Pancreas (tissue), 10 donors: ENCODE data around the gene MBOAT2. TPM values are rescaled to one million over a fixed set of nuclear protein-coding genes. Genes with fewer than 3 reads are reported as not detected.

Source experiments
- ATAC-seq, 4 donors: fragments of 200-7000 bp; cut with Tn5 transposase; one replicate each; pipeline versions ENCODE4 v1.8.0 to v1.9.1; 2020; ENCODE audit warnings: mild to moderate bottlenecking in 4 of 4, moderate library complexity in 4 of 4
- DNase-seq, 6 donors: peaks; one replicate each; pipeline ENCODE4 v3.0.0-alpha.2; 2020
- FAIRE-seq: peaks from 2 replicates; lab custom pipeline; 2012; peaks lifted over from hg19 to GRCh38; lab: Jason Lieb, UNC
- H3K27ac ChIP-seq, 4 donors: fragments of 200-600 bp; sonication (generic); 1 replicate in 3 of 4; 2 replicates in 1 of 4; pipeline versions ENCODE4 v1.5.0 to v1.8.0; 2020
- H3K27me3 ChIP-seq, 4 donors: fragments of 200-600 bp; one replicate each; pipeline ENCODE4 v1.8.0; 2021
- H3K36me3 ChIP-seq, 3 donors: fragments of 200-600 bp; sonication (generic) in 1 of 3; one replicate each; pipeline versions ENCODE4 v1.5.0 to v1.8.0; 2020 to 2021
- H3K4me1 ChIP-seq, 3 donors: fragments of 200-600 bp; one replicate each; pipeline ENCODE4 v1.8.0; 2021
- H3K4me3 ChIP-seq, 4 donors: fragments of 200-600 bp; sonication (generic) in 2 of 4; one replicate each; pipeline versions ENCODE4 v1.5.0 to v1.8.0; 2020 to 2021
- H3K9me3 ChIP-seq, 4 donors: fragments of 200-600 bp; one replicate each; pipeline ENCODE4 v1.8.0; 2021
- WGBS, 2 donors: extraction: QIAGEN DNeasy Blood & Tissue Kit; methylation state at CpG; one replicate each; pipeline ENCODE4 v1.1.7; 2013; 5-methylcytosine and 5-hydroxymethylcytosine counted together
- intact Hi-C, 3 donors: fragments of 100-400 bp; cut with DNase I; formaldehyde crosslinking; loops; one replicate each; pipeline versions ENCODE4 v1.11.1 to v1.14.2; 2022
- polyA plus RNA-seq, 2 donors: library from polyadenylated mRNA; stranded (reverse); fragments of 200-250 nt; gene quantifications; one replicate each; pipeline ENCODE4 v1.2.3, GENCODE V29; 2013
- total RNA-seq, 6 donors: library from RNA; stranded (reverse); fragmentation: NEBNext Ultra II Directional in 4 of 6; extraction: Animal tissue kit (Norgen Biotek cat#: 25700) in 4 of 6; gene quantifications; one replicate each; pipeline versions ENCODE4 v1.2.1 to v1.2.4, GENCODE V29; 2021 to 2023
- TF ChIP-seq, protein P1 (sequence below), 4 donors: fragments of 200-600 bp; sonication (generic) in 3 of 4; IDR thresholded peaks; one replicate each; pipeline versions ENCODE4 v1.5.0 to v1.8.0; 2021; ENCODE audit warnings: antibody characterized with exemption in 4 of 4
- donor health status: healthy with polysubstance abuse.
- donor health status: DM: no; HTN: no; CAD: no; lungs with moderate emphysema.
- donor health status: DM: no; HTN: no; CAD: no.
- donor health status: control.
- donor health status: control.
- donor health status: Bipolar disorder and iron deficiency.
- donor health status: DM: yes; HTN: yes; CAD: no.
- donor health status: DM: no; HTN: no; CAD: no.
- donor health status: DM: no; HTN: no; CAD: no.
- donor health status: DM: yes; HTN: yes; CAD: no.

The MBOAT2 gene
- total and polyA plus RNA-seq, 8 donors: 1.2 to 5.7 (median 2.5) TPM

DNA sequence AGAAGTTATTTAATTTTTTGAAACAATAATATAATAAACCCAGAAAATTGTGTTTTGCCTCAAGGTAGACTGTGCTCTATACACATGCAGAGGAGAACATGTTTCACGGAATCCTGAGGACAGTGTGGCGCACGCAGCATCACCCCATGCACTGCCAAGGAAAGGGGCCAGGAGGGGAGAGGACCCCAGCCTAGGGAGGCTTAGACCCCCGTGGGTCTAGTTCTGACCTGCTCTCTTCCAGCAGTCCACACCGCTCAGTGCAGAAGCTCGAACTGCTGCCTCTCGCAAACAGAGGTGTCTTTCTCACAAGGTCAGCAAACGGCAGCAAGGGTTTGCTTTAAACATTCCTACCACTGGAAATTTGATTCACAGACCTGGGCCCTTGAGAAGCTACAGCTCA is 114.5 kb downstream of the MBOAT2 start:
- ATAC-seq: no peak
- Histone ChIP-seq H3K4me3 (no peak overlapping the region), H3K9me3 (no peaks in the 10 kb centered on the region), H3K27me3 (no peaks in the 10 kb centered on the region), H3K4me1 (no peaks in the 10 kb centered on the region), H3K36me3 (no peaks in the 10 kb centered on the region), H3K27ac (no peak overlapping the region)
- intact Hi-C loops: no loop called here
- TF ChIP-seq, protein P1, sequence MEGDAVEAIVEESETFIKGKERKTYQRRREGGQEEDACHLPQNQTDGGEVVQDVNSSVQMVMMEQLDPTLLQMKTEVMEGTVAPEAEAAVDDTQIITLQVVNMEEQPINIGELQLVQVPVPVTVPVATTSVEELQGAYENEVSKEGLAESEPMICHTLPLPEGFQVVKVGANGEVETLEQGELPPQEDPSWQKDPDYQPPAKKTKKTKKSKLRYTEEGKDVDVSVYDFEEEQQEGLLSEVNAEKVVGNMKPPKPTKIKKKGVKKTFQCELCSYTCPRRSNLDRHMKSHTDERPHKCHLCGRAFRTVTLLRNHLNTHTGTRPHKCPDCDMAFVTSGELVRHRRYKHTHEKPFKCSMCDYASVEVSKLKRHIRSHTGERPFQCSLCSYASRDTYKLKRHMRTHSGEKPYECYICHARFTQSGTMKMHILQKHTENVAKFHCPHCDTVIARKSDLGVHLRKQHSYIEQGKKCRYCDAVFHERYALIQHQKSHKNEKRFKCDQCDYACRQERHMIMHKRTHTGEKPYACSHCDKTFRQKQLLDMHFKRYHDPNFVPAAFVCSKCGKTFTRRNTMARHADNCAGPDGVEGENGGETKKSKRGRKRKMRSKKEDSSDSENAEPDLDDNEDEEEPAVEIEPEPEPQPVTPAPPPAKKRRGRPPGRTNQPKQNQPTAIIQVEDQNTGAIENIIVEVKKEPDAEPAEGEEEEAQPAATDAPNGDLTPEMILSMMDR (IDR thresholded peaks at IDR 0.05): no peak
- 77 to 86% methylated on average over 8 of the region's 8 CpGs for WGBS, 2 donors
- no peak for FAIRE-seq
- no peak for DNase-seq

DNA sequence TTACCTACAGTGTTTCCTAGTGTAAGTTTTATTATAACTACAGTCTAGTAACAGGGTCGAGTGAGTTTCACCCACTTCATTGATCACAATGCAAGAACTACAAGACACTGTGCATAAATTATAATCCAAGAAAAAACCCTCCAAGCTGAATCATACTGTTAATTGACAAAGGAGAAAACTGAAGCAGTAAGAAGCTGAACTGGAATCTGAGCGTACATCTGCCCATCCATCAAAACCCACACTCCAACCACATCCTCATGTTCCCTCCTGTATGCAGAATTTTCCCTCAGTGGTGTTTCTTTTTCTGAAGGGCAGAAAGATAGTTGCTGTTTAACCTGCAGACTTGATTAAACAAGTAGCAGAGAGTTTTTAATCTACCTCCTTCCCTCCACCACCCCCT is 116.6 kb downstream of the MBOAT2 start:
- Histone ChIP-seq H3K4me3 (no peak overlapping the region), H3K36me3 (no peaks in the 10 kb centered on the region)
- FAIRE-seq: no peak

DNA sequence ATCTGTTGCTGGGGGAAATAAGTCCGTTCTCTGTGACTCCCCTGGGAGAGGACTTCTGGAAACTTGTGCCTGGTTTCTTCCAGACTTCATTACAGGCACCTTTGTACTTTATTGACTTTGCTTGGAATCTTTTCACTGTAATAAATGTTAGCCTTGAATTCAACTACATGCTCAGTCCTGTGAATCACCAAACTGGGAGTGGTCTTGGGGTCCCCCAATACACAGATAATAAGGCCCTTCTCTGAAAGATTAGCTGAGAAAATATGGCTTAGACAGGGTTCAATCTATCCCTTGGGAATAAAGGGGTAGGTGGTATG is 117.3 kb downstream of the MBOAT2 start:
- WGBS, 2 donors: 62 to 66% methylated on average over 1 of the region's 1 CpG
- intact Hi-C loops: no loop called here
- no peak for ATAC-seq
- no peak for DNase-seq
- no peak overlapping the region for H3K4me3 ChIP-seq
- TF ChIP-seq, protein P1 (IDR thresholded peaks at IDR 0.05): no peak
- H3K27me3 ChIP-seq: no peaks in the 10 kb centered on the region
- no peaks in the 10 kb centered on the region for H3K4me1 ChIP-seq
- FAIRE-seq: no peak
- no peaks in the 10 kb centered on the region for H3K9me3 ChIP-seq
- no peaks in the 10 kb centered on the region for H3K36me3 ChIP-seq
- H3K27ac ChIP-seq: no peak overlapping the region

More for the DNA sequence above, 116.6 kb downstream of the MBOAT2 start:
- 77% methylated on average over 2 of the region's 2 CpGs for WGBS, 2 donors
- no peak for ATAC-seq
- Histone ChIP-seq H3K27ac (no peak overlapping the region), H3K4me1 (no peaks in the 10 kb centered on the region), H3K27me3 (no peaks in the 10 kb centered on the region), H3K9me3 (no peaks in the 10 kb centered on the region)
- DNase-seq: no peak
- TF ChIP-seq, protein P1 (IDR thresholded peaks at IDR 0.05): no peak
- intact Hi-C loops: no loop called here

DNA sequence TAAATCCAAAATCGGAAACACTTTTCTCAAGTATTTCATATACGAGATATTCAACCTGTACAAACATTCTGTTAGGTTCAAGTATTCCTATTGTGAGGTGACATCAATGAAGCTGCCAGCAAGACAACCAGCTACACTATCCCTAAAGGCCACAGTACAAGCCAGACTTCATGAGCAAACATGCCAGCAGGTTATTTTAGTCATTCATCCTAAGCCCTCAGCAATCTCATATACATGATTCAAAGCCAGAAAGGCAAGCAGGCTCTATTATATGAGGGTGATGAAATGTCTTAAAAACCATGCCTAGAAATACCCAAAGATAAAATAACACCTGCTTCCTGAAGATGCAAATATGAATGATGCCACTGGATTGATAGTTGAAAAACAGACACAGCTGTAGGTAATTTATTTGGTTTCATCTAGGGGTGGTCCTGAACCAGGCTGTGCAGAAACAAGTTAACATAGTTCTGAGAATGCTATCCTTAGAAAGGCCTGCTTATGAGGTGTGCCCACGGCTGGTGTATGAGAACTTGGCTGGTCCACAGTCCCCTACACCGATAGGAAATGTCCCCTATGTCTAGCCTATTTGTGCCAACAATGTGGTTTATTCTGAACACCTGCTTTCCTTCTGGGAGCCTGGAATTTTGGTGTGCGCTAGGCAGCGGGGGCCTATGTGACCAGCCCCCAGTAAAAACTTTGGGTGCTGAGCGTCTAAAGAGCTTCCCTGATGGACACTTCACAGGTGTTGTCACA is 117.9 kb downstream of the MBOAT2 start:
- no peak for ATAC-seq
- no peak for FAIRE-seq
- H3K27me3 ChIP-seq: no peaks in the 10 kb centered on the region
- H3K4me1 ChIP-seq: no peaks in the 10 kb centered on the region
- TF ChIP-seq, protein P1 (IDR thresholded peaks at IDR 0.05): no peak
- no peaks in the 10 kb centered on the region for H3K36me3 ChIP-seq
- no peak for DNase-seq
- intact Hi-C loops: no loop called here
- H3K4me3 ChIP-seq: no peak overlapping the region
- no peak overlapping the region for H3K27ac ChIP-seq
- no peaks in the 10 kb centered on the region for H3K9me3 ChIP-seq
- WGBS, 2 donors: 89 to 90% methylated on average over 7 of the region's 7 CpGs

DNA sequence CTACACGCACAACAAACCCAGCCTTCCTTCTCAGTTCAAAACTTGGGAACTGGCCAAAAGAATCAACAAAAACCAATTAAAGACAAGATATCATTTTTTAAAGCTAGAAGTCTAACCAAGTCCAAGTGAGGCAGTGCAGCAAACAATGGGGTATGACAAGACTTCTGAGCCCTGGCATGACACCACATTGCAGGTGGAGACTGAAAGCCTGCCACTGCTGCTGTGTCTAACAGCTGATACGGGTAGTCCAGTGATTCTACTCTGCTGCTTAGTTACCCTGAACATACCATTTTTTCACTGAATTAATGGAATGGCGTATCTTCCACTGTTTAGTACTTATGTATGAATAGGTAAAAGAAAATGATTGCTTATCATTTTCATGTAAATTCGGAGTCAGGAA is 118.7 kb downstream of the MBOAT2 start:
- Histone ChIP-seq H3K36me3 (no peaks in the 10 kb centered on the region), H3K4me1 (no peaks in the 10 kb centered on the region), H3K27ac (no peak overlapping the region), H3K9me3 (no peaks in the 10 kb centered on the region), H3K27me3 (no peaks in the 10 kb centered on the region), H3K4me3 (no peak overlapping the region)
- intact Hi-C loops: no loop called here
- TF ChIP-seq, protein P1 (IDR thresholded peaks at IDR 0.05): no peak
- FAIRE-seq (no peak), ATAC-seq (no peak), DNase-seq (no peak)
- 86 to 93% methylated on average over 4 of the region's 4 CpGs for WGBS, 2 donors
